Daoy (cell line): Measurements from ENCODE around the gene PLA2G5. TPM values are rescaled to one million over a fixed set of nuclear protein-coding genes. Genes with fewer than 3 reads are reported as not detected.
"Not testable (repeated sequence)": the region's sequence is repeated elsewhere in the genome, so short reads cannot be mapped to it uniquely, and the experiment has no call there.

ENCODE experiments used
- DNase-seq: peaks from one replicate; pipeline ENCODE4 v3.0.0-alpha.2; 2015; ENCODE audit warnings: low read depth
- total RNA-seq: library from RNA; depleted of rRNA; stranded (reverse); fragments of >200 nt; shearing (Covaris generic); gene quantifications from 2 replicates; pipeline ENCODE4 v1.2.3, GENCODE V29; 2014; rRNA removed

The PLA2G5 gene
- total RNA-seq = not detected in 2 replicates

- no peak for DNase-seq
These were observed at the start of gene PLA2G5 for GRCh38 chr1:20069874-20070273. Gene PLA2G5 (plus strand): TSS chr1:20070194. CDS start chr1:20084831, 14,637 bp downstream.

- DNase-seq = no peak
These were observed 41.9 kb upstream of the PLA2G5 start for GRCh38 chr1:20028125-20028524.

- DNase-seq = no peak
These were observed 41.3 kb upstream of the PLA2G5 start for GRCh38 chr1:20028726-20029125.

GRCh38 chr1:20029178-20029912, 40.6 kb upstream of the PLA2G5 start:
- DNase-seq = no peak

GRCh38 chr1:20030436-20031151, 39.4 kb upstream of the PLA2G5 start:
- DNase-seq = not testable (repeated sequence)

GRCh38 chr1:20031161-20031560, 38.8 kb upstream of the PLA2G5 start:
- no peak for DNase-seq

- DNase-seq = no peak
These were observed 38.2 kb upstream of the PLA2G5 start for GRCh38 chr1:20031836-20032235.

GRCh38 chr1:20032425-20032824, 37.6 kb upstream of the PLA2G5 start:
- DNase-seq = no peak

GRCh38 chr1:20033420-20033819, 36.6 kb upstream of the PLA2G5 start:
- no peak for DNase-seq

GRCh38 chr1:20035114-20035513, 34.9 kb upstream of the PLA2G5 start:
- DNase-seq = no peak

GRCh38 chr1:20037877-20038276, 32.1 kb upstream of the PLA2G5 start:
- DNase-seq = peak; percentile 5

- DNase-seq = no peak
These were observed 22.9 kb upstream of the PLA2G5 start for GRCh38 chr1:20047096-20047495.

- no peak for DNase-seq
These were observed 21.4 kb upstream of the PLA2G5 start for GRCh38 chr1:20048563-20048962.

GRCh38 chr1:20049056-20049798, 20.8 kb upstream of the PLA2G5 start:
- DNase-seq = not testable (repeated sequence)

GRCh38 chr1:20051218-20051829, 18.7 kb upstream of the PLA2G5 start:
- no peak for DNase-seq

- DNase-seq = no peak
These were observed 17.6 kb upstream of the PLA2G5 start for GRCh38 chr1:20052386-20052785.

GRCh38 chr1:20057886-20058420, 12.0 kb upstream of the PLA2G5 start:
- no peak for DNase-seq

- peak; percentile 78 for DNase-seq
These were observed 11.5 kb upstream of the PLA2G5 start for GRCh38 chr1:20058531-20058930.

GRCh38 chr1:20059847-20060246, 10.1 kb upstream of the PLA2G5 start:
- no peak for DNase-seq

- not testable (repeated sequence) for DNase-seq
These were observed 9.2 kb upstream of the PLA2G5 start for GRCh38 chr1:20060791-20061190.

GRCh38 chr1:20061866-20062265, 8.1 kb upstream of the PLA2G5 start:
- DNase-seq = no peak

GRCh38 chr1:20063861-20064292, 6.1 kb upstream of the PLA2G5 start:
- DNase-seq = peak; percentile 54
